Transverse colon (tissue), 4 donors: ENCODE data around the gene SLC22A31. TPM values are rescaled to one million over a fixed set of nuclear protein-coding genes. Genes with fewer than 3 reads are reported as not detected.

Experiments used
- DNase-seq: peaks from one replicate; pipeline ENCODE4 v3.0.0-alpha.2; 2019
- H3K27ac ChIP-seq, 4 donors: fragments of 200-600 bp; sonication (generic); 2 replicates each; pipeline ENCODE4 v1.5.1; 2016 to 2018; ENCODE audit warnings: inconsistent platforms in 4 of 4
- H3K27me3 ChIP-seq: fragments of 200-600 bp; sonication (generic); 2 replicates; pipeline ENCODE4 v1.5.1; 2017; ENCODE audit warnings: inconsistent platforms
- H3K36me3 ChIP-seq, 4 donors: fragments of 200-600 bp; sonication (generic); 2 replicates each; pipeline ENCODE4 v1.5.1; 2017 to 2019; ENCODE audit warnings: inconsistent platforms in 4 of 4
- H3K4me1 ChIP-seq, 4 donors: fragments of 200-600 bp; sonication (generic); 2 replicates each; pipeline ENCODE4 v1.5.1; 2017 to 2020; ENCODE audit warnings: inconsistent platforms in 4 of 4
- H3K4me3 ChIP-seq, 4 donors: fragments of 200-600 bp; sonication (generic); 1 replicate in 1 of 4; 2 replicates in 3 of 4; pipeline versions ENCODE4 v1.5.1 to v1.6.1; 2017 to 2019; ENCODE audit warnings: inconsistent platforms in 4 of 4
- H3K9me3 ChIP-seq, 2 donors: fragments of 200-600 bp; sonication (generic); 2 replicates each; pipeline ENCODE4 v1.5.1; 2017 to 2019; ENCODE audit warnings: inconsistent platforms in 2 of 2
- EP300 ChIP-seq: sonication (generic); formaldehyde crosslinking; IDR thresholded peaks from one replicate; pipeline ENCODE4 v1.6.1; 2017; ENCODE audit warnings: antibody characterized with exemption, low read depth
- POLR2A ChIP-seq: fragments of 450-650 bp; IDR thresholded peaks from one replicate; pipeline ENCODE4 v1.6.1; 2016; ENCODE audit warnings: antibody characterized with exemption, mild to moderate bottlenecking, moderate library complexity
- POLR2AphosphoS5 ChIP-seq, 3 donors: sonication (generic); formaldehyde crosslinking; IDR thresholded peaks; one replicate each; pipeline ENCODE4 v1.6.1; 2016; ENCODE audit warnings: antibody characterized with exemption in 3 of 3
- WGBS, 2 donors: methylation state at CpG; one replicate each; pipeline ENCODE4 v1.1.5; 2018; ENCODE audit warnings: low coverage in 1 of 2; 5-methylcytosine and 5-hydroxymethylcytosine counted together
- in situ Hi-C, 4 donors: fragments of 200-750 bp; cut with MboI; loops; one replicate each; pipeline versions ENCODE4 v1.15.0 to v1.15.1; 2017; ENCODE audit warnings: low sequenced_read_pairs in 3 of 4, low pct_ligation_motif_present in 1 of 4, low pct_unique_long_range_greater_than_20kb in 1 of 4
- intact Hi-C: fragments of 100-400 bp; cut with DNase I; formaldehyde crosslinking; loops from one replicate; pipeline ENCODE4 v1.15.1; 2023; ENCODE audit warnings: low total_unique reads
- total RNA-seq, 4 donors: library from RNA; depleted of rRNA; stranded (reverse); fragments of >200 nt; gene quantifications; one replicate each; pipeline ENCODE4 v1.1.0, GENCODE V29; 2016
- TF ChIP-seq, protein P1 (sequence below), 5 experiments: fragments of 200-600 bp in 3 of 5; fragments of 450-650 bp in 2 of 5; sonication (generic) in 3 of 5; IDR thresholded peaks; 1 replicate in 2 of 5; 2 replicates in 3 of 5; pipeline ENCODE4 v1.5.1; 2016 to 2017; ENCODE audit warnings: antibody characterized with exemption in 5 of 5, inconsistent platforms in 3 of 5, mild to moderate bottlenecking in 2 of 5, moderate library complexity in 1 of 5

The SLC22A31 gene
- total RNA-seq, 4 donors from 2014 or later = 1.3 TPM; not detected in 3

DNA sequence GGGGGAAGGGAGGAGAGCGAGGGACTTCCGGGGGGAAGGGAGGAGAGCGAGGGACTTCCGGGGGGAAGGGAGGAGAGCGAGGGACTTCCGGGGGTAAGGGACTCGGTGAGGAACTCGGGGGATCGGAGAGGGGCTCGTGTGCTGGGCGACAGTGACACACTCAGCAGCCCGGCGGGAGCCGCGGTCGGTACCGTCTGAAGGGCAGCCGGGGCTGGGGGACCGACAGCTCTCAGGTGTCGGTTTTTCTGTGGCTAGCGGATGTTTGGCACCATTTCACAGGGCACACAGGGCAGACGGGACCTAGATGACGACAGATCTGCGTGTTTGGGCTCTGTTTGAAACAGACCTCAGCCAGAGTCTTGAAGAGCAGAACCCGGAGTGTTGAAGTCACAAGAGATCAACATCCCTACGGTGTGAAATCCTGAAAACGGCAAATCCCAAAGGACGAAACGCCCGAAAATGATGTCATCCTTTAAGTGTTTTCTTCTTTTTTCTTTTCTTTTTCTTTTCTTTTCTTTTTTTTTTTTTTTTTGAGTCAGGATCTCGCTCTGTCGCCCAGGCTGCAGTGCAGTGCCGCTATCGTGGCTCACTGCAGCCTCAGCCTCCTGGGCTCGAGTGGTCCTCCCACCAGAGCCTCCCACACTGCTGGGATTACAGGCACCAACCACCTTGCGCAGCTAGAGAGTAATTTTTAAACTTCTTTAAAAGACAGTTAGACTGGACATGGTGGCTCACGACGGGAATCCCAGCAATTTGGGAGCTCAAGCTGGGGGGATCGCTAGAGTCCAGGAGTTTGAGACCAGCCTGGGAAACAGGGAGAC, 41.1 kb upstream of the SLC22A31 start:
- no peak for TF ChIP-seq EP300
- TF ChIP-seq, protein P1, sequence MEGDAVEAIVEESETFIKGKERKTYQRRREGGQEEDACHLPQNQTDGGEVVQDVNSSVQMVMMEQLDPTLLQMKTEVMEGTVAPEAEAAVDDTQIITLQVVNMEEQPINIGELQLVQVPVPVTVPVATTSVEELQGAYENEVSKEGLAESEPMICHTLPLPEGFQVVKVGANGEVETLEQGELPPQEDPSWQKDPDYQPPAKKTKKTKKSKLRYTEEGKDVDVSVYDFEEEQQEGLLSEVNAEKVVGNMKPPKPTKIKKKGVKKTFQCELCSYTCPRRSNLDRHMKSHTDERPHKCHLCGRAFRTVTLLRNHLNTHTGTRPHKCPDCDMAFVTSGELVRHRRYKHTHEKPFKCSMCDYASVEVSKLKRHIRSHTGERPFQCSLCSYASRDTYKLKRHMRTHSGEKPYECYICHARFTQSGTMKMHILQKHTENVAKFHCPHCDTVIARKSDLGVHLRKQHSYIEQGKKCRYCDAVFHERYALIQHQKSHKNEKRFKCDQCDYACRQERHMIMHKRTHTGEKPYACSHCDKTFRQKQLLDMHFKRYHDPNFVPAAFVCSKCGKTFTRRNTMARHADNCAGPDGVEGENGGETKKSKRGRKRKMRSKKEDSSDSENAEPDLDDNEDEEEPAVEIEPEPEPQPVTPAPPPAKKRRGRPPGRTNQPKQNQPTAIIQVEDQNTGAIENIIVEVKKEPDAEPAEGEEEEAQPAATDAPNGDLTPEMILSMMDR (IDR thresholded peaks at IDR 0.05) = no peak
- peak; percentile 43 to 85 (median 69) for TF ChIP-seq POLR2AphosphoS5 (IDR thresholded peaks at IDR 0.05)
- TF ChIP-seq POLR2A = peak; percentile 88

DNA sequence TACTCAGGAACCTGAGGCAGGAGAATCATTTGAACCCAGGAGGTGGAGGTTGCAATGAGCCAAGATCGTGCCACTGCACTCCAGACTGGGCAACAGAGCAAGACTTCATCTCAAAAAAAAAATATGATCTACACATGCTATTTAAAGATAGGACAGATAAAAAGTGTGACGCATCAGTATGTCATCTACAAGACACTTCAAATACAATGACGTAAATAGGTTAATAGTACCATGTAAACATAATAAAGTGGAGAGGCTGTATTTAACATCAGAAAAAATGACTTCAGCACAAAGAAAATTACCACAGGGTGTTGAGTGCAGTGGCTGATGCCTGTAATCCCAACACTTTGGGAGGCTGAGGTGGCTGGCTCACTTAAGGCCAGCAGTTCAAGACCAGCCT, 37.4 kb upstream of the SLC22A31 start:
- Histone ChIP-seq H3K4me1 (peaks cover 0 to 14% (median 3%) of the 10 kb centered on the region in 4 donors), H3K27me3 (no peaks in the 10 kb centered on the region), H3K27ac (no peak overlapping the region), H3K4me3 (no peak overlapping the region), H3K9me3 (no peaks in the 10 kb centered on the region), H3K36me3 (no peaks in the 10 kb centered on the region)
- in situ Hi-C loops (no loop called here), intact Hi-C loops (loop anchor here (5.0 kb wide), 1 partner anchor 260 kb away; no protein-coding TSS in a partner anchor)
- TF ChIP-seq, protein P1 (IDR thresholded peaks at IDR 0.05) = no peak
- TF ChIP-seq POLR2AphosphoS5 (IDR thresholded peaks at IDR 0.05) (no peak), POLR2A (no peak), EP300 (no peak)
- DNase-seq = no peak
- 83 to 89% methylated on average over 2 to 3 of the region's 3 CpGs for WGBS, 2 donors

More for the DNA sequence above, 41.1 kb upstream of the SLC22A31 start:
- Histone ChIP-seq H3K4me3 (peak overlapping the region; percentile 54 to 72 (median 68)), H3K27me3 (no peaks in the 10 kb centered on the region), H3K27ac (peak overlapping the region; percentile 90 to 98 (median 93)), H3K36me3 (no peaks in the 10 kb centered on the region), H3K4me1 (peaks cover 0 to 15% (median 3%) of the 10 kb centered on the region in 4 donors), H3K9me3 (no peaks in the 10 kb centered on the region)
- peak; percentile 74 for DNase-seq
- in situ Hi-C loops (no loop called here), intact Hi-C loops (no loop called here)
- 4 to 5% methylated on average over 8 to 38 of the region's 39 CpGs for WGBS, 2 donors

DNA sequence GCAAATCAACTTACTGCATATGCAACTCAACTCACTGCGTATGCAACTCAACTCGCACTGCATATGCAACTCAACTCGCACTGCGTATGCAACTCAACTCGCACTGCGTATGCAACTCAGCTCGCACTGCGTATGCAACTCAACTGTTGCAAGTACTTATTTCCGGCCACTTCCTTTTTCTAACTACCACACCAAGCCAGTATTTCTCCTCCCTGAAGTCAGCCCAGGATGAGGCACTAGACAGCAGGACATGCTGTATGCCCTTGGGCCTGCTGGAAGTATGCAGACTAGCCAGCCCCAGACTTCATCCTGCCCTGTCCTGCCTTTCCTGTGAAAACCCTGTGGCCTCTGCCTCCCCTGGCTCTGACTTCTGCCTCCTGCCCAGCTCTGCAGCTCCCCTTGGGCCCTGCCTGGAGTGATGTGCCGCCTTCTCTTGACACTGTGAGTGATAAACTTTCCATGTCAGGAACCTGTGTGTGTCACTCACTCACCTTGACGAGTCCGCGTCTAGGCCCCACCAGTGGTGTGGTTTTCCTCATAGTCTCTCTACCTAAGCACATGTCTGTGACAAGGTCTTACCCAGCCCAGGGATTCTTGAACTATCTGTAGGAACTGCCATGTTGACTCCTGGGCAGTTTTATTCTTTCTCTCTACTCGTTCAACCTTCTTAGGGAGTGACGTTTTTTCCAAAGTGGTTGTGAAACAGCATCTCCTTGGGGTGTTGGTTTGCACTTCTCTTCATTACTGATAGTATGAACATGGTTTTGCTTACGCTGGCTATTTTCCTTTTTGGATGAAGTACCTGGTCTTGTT, 33.5 kb upstream of the SLC22A31 start:
- no peaks in the 10 kb centered on the region for H3K27me3 ChIP-seq
- in situ Hi-C loops (no loop called here), intact Hi-C loops (no loop called here)
- 90 to 95% methylated on average over 4 to 16 of the region's 16 CpGs for WGBS, 2 donors
- no peaks in the 10 kb centered on the region for H3K4me1 ChIP-seq
- H3K27ac ChIP-seq = no peak overlapping the region
- TF ChIP-seq POLR2AphosphoS5 (IDR thresholded peaks at IDR 0.05) (no peak), EP300 (no peak), POLR2A (no peak)
- TF ChIP-seq, protein P1 (IDR thresholded peaks at IDR 0.05) = no peak
- no peak overlapping the region for H3K4me3 ChIP-seq
- DNase-seq = no peak
- H3K36me3 ChIP-seq = no peaks in the 10 kb centered on the region
- H3K9me3 ChIP-seq = no peaks in the 10 kb centered on the region

DNA sequence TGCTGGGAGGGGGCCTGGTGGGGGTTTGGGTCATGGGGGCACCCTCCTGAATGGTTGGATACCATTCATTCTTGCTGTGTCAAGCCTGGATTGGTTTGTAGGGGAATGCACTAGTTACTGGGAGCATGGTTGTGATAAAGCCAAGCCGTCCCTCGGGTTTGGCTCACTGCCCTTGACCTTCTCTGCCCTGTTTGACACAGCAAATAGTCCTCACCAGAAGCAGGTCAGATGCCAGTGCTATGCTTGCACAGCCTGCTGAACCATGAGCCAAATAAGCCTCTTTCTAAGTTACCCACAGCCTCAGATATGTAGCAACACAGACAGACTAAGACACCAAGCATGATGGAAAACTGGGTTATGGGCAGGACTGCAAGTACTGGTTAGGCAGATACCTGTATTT, 31.8 kb upstream of the SLC22A31 start:
- no peak overlapping the region for H3K27ac ChIP-seq
- H3K4me1 ChIP-seq = no peaks in the 10 kb centered on the region
- peaks cover 0 to 17% (median 7%) of the 10 kb centered on the region in 4 donors for H3K36me3 ChIP-seq
- in situ Hi-C loops = no loop called here
- TF ChIP-seq EP300 (no peak), POLR2AphosphoS5 (IDR thresholded peaks at IDR 0.05) (no peak), POLR2A (no peak)
- TF ChIP-seq, protein P1 (IDR thresholded peaks at IDR 0.05) = no peak
- DNase-seq = no peak
- 97% methylated on average over 2 of the region's 2 CpGs; no CpG with 5 or more reads in 1 of the 2 donors for WGBS, 2 donors
- intact Hi-C loops = no loop called here
- peaks cover 1 to 6% of the 10 kb centered on the region in 2 donors for H3K9me3 ChIP-seq
- no peak overlapping the region for H3K4me3 ChIP-seq
- H3K27me3 ChIP-seq = no peaks in the 10 kb centered on the region
